GM19023 (cell line): ENCODE data around the gene KIR2DL1.
"Not testable (repeated sequence)": the region's sequence is repeated elsewhere in the genome, so short reads cannot be mapped to it uniquely, and the experiment has no call there.

Experiments used
- ATAC-seq: cut with Tn5 transposase; IDR thresholded peaks from one replicate; pipeline ENCODE4 v1.9.1; 2021; ENCODE audit warnings: mild to moderate bottlenecking, moderate library complexity; ENCODE audit not compliant: unreplicated experiment

KIR2DL1 gene

DNA sequence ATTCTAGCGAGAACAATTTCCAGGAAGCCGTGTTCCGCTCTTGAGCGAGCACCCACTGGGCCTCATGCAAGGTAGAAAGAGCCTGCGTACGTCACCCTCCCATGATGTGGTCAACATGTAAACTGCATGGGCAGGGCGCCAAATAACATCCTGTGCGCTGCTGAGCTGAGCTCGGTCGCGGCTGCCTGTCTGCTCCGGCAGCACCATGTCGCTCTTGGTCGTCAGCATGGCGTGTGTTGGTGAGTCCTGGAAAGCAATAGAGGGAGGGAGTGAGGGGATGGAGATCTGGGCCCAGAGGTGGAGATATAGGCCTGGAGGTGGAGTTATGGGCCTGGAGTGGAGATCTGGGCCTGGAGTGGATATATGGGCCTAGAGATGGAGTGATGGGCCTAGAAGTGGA, at the start of gene KIR2DL1:
Gene KIR2DL1, plus strand, starts transcription at position 148 of the 400 bp plus-strand sequence. Its CDS starts 58 bp downstream, at position 206.
- not testable (repeated sequence) for ATAC-seq

GRCh38 chr19:54724142-54724541, 45.5 kb upstream of the KIR2DL1 start, which contains the start of gene KIR3DL3:
KIR3DL3 (plus strand) TSS chr19:54724442; CDS start chr19:54724497, 55 bp downstream.
- no peak for ATAC-seq

- no peak for ATAC-seq
These were observed 44.9 kb upstream of the KIR2DL1 start for GRCh38 chr19:54724644-54725043.

DNA sequence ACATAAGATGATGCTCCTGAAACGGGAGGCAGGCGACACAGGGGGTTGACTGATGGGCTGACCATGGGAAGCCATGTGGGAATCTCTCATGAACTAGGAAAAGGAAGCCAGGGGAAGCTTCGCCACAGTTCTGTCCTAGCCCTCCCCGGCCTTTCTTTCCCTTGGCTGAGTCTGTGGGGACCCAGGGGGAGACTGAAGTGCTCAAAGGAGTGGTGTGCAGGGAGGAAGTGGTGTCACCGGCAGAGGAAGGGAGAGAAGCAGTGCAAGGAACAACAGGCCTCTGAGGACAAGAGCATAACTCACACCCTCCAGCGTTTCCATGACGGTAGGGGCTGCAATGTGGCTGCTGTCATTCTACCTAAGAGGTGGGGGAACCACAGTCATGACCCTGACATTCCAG, 44.3 kb upstream of the KIR2DL1 start:
- no peak for ATAC-seq

- ATAC-seq = no peak
These were observed 42.0 kb upstream of the KIR2DL1 start for GRCh38 chr19:54727562-54727961.

- ATAC-seq = no peak
These were observed 41.4 kb upstream of the KIR2DL1 start for GRCh38 chr19:54728167-54728566.

DNA sequence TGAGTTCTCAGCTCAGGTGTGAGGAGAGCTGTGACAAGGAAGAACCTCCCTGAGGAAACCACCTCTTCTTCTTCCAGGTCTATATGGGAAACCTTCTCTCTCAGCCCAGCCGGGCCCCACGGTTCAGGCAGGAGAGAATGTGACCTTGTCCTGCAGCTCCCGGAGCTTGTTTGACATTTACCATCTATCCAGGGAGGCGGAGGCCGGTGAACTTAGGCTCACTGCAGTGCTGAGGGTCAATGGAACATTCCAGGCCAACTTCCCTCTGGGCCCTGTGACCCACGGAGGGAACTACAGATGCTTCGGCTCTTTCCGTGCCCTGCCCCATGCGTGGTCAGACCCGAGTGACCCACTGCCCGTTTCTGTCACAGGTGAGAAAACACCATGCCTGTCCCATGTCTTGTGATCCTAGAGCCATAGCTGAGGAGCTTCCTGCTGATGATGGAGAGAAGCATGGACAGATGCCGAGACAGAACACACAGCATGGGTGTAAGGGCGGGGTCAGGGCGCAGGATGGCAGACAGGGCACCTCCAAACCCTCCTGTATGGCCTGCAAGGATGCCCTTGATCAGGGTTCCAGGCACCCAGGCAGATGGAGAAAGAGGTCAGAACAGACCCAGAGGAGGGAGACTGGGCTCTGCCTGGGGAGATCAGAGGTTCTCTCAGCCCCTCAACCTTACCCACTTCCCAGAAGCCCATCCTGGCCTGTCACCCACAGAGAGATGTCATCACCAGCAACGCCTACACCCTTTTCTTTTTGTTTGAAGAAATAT, 40.0 kb upstream of the KIR2DL1 start:
- ATAC-seq = no peak

DNA sequence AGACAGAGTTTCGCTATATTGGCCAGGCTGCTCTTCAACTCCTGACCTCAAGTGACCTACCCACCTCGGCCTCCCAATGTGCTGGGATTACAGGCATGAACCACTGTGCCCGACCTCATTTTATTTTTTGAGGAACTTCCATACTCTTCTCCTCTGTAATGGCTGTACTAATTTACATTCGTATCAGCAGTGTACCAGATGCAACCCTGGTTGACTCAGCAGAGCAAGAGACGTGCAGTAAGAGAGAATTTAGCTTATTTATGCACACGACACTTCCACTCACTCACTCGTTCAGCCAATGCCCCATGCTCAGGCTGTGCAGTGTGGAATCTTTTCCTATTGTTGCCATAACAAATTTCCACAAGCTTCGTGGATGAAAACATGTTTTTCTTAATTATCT, 38.4 kb upstream of the KIR2DL1 start:
- no peak for ATAC-seq

- not testable (repeated sequence) for ATAC-seq
These were observed 31.3 kb upstream of the KIR2DL1 start, which contains the start of gene KIR2DL3 for GRCh38 chr19:54738306-54738705. KIR2DL3 (plus strand) TSS chr19:54738513; CDS start chr19:54738546, 33 bp downstream.

- ATAC-seq = no peak
These were observed 30.9 kb upstream of the KIR2DL1 start for GRCh38 chr19:54738715-54739114.

DNA sequence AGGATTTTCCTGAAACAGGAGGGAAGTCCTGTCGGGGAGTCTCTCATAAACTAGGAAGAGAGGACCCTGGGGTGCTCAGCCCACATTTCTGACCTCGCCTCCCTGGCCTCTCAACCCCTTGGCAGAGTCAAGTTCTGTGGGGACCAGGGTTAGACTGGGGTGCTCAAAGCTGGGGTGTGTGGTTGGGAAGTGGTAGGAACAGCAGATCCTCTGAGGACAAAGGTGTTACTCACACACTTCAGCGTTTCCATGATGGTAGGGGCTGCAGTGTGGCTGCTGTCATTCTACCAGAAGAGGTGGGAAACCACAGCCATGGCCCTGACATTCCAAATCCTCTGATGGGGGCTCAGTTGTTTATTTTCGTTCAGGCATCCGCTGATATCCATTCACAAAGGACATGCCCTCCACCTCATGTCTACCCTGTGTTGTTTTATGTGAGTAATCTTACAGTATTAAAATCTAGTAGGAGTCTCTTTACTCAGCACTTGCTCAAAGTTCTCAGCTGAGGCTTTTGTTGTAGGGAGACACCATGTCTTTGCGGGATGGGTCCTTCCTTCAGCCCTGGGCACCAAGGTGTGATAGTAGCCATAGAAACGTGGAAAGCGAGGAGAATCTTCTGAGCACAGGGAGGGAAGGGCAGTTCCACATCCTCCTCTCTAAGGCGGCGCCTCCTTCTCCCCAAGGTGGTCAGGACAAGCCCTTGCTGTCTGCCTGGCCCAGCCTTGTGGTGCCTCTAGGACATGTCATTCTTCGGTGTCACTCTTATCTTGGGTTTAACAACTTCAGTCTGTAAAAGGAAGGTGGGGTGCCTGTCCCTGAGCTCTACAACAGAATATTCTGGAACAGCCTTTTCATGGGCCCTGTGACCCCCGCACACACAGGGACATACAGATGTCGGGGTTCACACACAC, 29.8 kb upstream of the KIR2DL1 start:
- no peak for ATAC-seq

- ATAC-seq = not testable (repeated sequence)
These were observed 27.6 kb upstream of the KIR2DL1 start for GRCh38 chr19:54741950-54742349.

DNA sequence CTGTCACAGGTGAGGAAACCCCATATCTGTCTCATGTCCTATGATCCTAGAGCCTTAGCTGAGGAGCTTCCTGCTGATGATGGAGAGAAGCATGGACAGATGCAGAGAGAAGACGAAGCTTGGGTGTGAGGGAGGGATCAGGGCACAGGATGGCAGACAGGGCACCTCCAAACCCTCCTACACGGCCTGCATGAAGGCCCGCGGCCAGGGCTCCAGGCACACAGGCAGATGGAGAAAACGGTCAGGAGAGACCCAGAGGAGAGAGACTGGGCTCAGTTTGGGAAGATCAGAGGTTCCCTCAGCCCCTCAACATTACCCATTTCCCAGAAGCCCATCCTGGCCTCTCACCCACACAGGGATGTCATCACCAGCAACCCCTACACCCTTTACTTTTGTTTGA, 25.5 kb upstream of the KIR2DL1 start:
- not testable (repeated sequence) for ATAC-seq

DNA sequence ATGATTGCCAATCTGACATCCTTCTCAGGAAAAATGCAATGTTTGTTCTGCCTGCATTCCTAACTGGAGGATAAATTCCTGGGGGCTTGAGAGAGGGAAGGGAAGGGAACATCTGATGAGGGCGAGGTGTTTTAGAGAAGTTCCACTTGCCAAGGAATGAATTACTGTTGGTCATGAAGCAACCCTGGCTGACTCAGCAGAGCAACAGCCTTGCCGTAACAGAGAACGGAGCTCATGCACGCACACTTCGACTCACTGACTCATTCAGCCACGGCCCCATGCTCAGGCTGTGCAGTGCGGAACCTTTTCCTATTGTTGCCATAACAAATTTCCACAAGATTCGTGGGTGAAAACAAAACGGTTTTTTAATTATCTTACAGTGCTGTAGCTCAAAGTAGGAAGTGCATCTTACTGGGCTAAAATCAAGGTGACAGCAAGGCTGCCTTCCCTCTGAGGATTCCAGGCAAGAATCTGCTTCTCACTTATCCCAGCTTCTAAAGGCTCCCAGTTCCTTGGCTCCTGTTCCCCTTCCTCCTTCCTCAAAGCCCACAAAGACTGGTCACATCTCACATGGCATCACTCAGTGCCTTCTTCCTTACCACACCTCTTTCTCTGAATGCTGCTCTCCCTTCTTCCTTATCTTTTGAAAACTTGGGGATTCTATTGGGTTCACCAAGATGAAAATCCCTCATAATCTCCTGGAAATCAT, 21.8 kb upstream of the KIR2DL1 start:
- ATAC-seq = not testable (repeated sequence)

DNA sequence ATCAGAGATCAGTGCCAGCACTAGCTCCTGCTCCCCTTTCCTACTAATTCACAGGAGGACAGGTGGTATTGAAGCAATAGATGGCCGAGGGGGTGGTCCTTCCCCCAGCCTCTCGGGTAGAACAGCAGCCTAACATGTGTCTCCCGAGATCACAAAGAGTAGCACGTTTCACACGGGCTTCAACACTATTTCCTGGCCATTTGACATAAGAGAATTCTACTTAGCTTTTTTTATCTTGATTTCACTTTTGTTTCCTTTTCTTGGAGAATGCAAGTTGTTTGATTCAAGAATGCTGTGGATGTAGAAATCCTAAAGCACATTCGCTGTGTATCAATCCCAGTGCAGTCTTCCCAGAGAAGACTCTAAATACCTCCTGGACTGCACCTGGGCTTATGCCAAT, 19.3 kb upstream of the KIR2DL1 start:
- not testable (repeated sequence) for ATAC-seq

- not testable (repeated sequence) for ATAC-seq
These were observed 13.1 kb upstream of the KIR2DL1 start for GRCh38 chr19:54756204-54757110.

- ATAC-seq = not testable (repeated sequence)
These were observed 11.0 kb upstream of the KIR2DL1 start for GRCh38 chr19:54758577-54758976.

DNA sequence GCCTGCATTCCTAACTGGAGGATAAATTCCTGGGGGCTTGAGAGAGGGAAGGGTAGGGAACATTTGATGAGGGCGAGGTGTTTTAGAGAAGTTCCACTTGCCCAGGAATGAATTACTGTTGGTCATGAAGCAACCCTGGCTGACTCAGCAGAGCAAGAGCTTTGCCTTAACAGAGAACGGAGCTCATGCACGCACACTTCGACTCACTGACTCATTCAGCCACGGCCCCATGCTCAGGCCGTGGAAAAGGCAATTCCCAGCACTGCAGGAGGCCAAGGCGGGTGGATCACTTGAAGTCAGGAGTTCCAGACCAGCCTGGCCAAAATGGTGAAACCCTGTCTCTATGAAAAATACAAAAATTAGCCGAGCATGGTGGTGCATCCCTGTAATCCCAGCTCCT, 5.4 kb upstream of the KIR2DL1 start:
- not testable (repeated sequence) for ATAC-seq

- not testable (repeated sequence) for ATAC-seq
These were observed 3.1 kb upstream of the KIR2DL1 start for GRCh38 chr19:54766464-54766863.

GRCh38 chr19:54770511-54770910, 918 bp downstream of the KIR2DL1 start:
- not testable (repeated sequence) for ATAC-seq
